ENCODE data around the gene SEMA4G. TPM values are rescaled to one million over a fixed set of nuclear protein-coding genes. Genes with fewer than 3 reads are reported as not detected.

Gene SEMA4G
- total RNA-seq, 1 experiment from 2014 or later: 8.5 TPM

DNA sequence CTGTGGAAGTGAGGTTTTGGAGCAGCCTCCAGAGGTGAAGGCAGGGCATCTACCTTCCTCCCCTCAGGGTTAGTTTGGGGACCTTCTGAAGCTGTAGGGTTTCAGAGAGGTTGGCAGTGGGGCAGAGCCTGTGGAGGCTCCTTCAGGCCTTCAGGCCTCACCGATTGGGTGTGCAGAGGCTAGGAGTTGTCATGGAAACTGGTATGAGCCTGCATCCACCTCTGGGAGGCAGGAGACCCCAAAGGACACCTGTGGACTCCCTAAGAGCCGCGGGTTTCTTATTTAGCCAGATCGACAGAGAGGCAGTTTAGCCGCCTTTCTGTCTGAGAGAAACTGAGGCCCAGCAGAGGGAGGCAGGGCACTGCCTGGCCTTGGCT, 32.3 kb downstream of the SEMA4G start:
- H2AK5ac ChIP-seq (ENCODE audit: insufficient read length, low read length): no peak overlapping the region
- no peak overlapping the region for H3T11ph ChIP-seq (ENCODE audit: low read length)
- H3K27ac Mint-ChIP-seq: no peak overlapping the region; a peak in 1 of 7 replicates
- peaks cover 2% of the 10 kb centered on the region; the same call in 1 of the 2 replicates for H3K4me1 ChIP-seq (ENCODE audit: insufficient read depth, low read length)
- H3K27me3 Mint-ChIP-seq (ENCODE audit: low read depth): no peaks in the 10 kb centered on the region
- no peak overlapping the region for H2BK5ac ChIP-seq (ENCODE audit: insufficient read length, low read length)
- no peaks in the 10 kb centered on the region for H4K20me1 ChIP-seq (ENCODE audit: control insufficient read depth, insufficient read depth, insufficient read length)
- H2BK20ac ChIP-seq (ENCODE audit: low read depth, low read length, poor library complexity, severe bottlenecking): no peak overlapping the region
- no peak overlapping the region for H2BK120ac ChIP-seq (ENCODE audit: low read depth, low read length, poor library complexity, severe bottlenecking)
- H4K91ac ChIP-seq (ENCODE audit: insufficient read length, low read depth, low read length): no peak overlapping the region
- no peak overlapping the region for H3K4ac ChIP-seq (ENCODE audit: low read depth, low read length)
- peak overlapping the region in 1 of 2 experiments; percentile 92; a peak in 3 of 5 replicates for H3K4me3 Mint-ChIP-seq
- H3K79me1 ChIP-seq (ENCODE audit: insufficient read depth, low read depth, low read length, poor library complexity, severe bottlenecking): no peaks in the 10 kb centered on the region
- H2BK15ac ChIP-seq (ENCODE audit: low read depth, low read length): no peak overlapping the region
- no peak overlapping the region for H2AFZ ChIP-seq (ENCODE audit: low read length)
- peaks cover 19 to 38% (median 35%) of the 10 kb centered on the region in 3 experiments; a peak in 6 of 7 replicates for H3K36me3 Mint-ChIP-seq (ENCODE audit: insufficient read depth in 1 of 3, low read depth in 3 of 3)
- H3K56ac ChIP-seq (ENCODE audit: insufficient read length, low read depth, low read length): no peak overlapping the region
- no peak overlapping the region for H4K5ac ChIP-seq (ENCODE audit: insufficient read length, low read depth, low read length)
- no CpG with 5 or more reads among the region's 5 CpGs for WGBS (ENCODE audit: extremely low coverage, insufficient read length, low lambda C conversion rate)
- no peak overlapping the region for H3K23ac ChIP-seq (ENCODE audit: insufficient read length, low read depth, low read length)
- no peaks in the 10 kb centered on the region; the same call in 1 of the 2 replicates for H3K79me2 ChIP-seq (ENCODE audit: insufficient read depth, low read length)
- no peak overlapping the region for H3K27ac ChIP-seq (ENCODE audit: insufficient read length, low read depth, low read length)
- peaks cover 17 to 23% of the 10 kb centered on the region in 2 experiments for H3K4me1 Mint-ChIP-seq
- H4K8ac ChIP-seq (replicated peaks; ENCODE audit: insufficient read length, low read depth, low read length): no peak overlapping the region
- TF ChIP-seq, protein P1, sequence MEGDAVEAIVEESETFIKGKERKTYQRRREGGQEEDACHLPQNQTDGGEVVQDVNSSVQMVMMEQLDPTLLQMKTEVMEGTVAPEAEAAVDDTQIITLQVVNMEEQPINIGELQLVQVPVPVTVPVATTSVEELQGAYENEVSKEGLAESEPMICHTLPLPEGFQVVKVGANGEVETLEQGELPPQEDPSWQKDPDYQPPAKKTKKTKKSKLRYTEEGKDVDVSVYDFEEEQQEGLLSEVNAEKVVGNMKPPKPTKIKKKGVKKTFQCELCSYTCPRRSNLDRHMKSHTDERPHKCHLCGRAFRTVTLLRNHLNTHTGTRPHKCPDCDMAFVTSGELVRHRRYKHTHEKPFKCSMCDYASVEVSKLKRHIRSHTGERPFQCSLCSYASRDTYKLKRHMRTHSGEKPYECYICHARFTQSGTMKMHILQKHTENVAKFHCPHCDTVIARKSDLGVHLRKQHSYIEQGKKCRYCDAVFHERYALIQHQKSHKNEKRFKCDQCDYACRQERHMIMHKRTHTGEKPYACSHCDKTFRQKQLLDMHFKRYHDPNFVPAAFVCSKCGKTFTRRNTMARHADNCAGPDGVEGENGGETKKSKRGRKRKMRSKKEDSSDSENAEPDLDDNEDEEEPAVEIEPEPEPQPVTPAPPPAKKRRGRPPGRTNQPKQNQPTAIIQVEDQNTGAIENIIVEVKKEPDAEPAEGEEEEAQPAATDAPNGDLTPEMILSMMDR (conservative IDR thresholded peaks at IDR 0.05): no peak
- DNase-seq: no peak
- H3K18ac ChIP-seq (ENCODE audit: insufficient read length, low read depth, low read length): no peak overlapping the region
- H3K14ac ChIP-seq (ENCODE audit: insufficient read depth, low read length): no peak overlapping the region
- no peaks in the 10 kb centered on the region for H3K9me3 ChIP-seq (ENCODE audit: control insufficient read depth, low read depth, low read length)
- peaks cover 33% of the 10 kb centered on the region for H3K23me2 ChIP-seq (ENCODE audit: insufficient read length, low read depth, low read length, poor library complexity, severe bottlenecking)
- H3K9me3 Mint-ChIP-seq: no peaks in the 10 kb centered on the region; a peak in 2 of 5 replicates
- H3K27me3 ChIP-seq (ENCODE audit: insufficient read depth, low read length): no peaks in the 10 kb centered on the region
- H2BK12ac ChIP-seq (ENCODE audit: insufficient read length, low read depth, low read length): no peak overlapping the region
- no peak overlapping the region for H3K9ac ChIP-seq (ENCODE audit: extremely low read depth, insufficient read length, low read length)
- H3K4me2 ChIP-seq (ENCODE audit: insufficient read depth, insufficient read length, low read length): no peak overlapping the region
